ENCODE results near the gene DHRS2.

Gene DHRS2

GRCh38 chr14:23644195-23644918 lies 8.2 kb downstream of the DHRS2 start:
- no peaks in the 10 kb centered on the region for H3K79me2 ChIP-seq (ENCODE audit: low read length)
- H2AFZ ChIP-seq (ENCODE audit: low read depth, low read length): no peak overlapping the region
- no peaks in the 10 kb centered on the region for H3K4me1 ChIP-seq (ENCODE audit: low read length)
- no peaks in the 10 kb centered on the region for H3K9me3 ChIP-seq (ENCODE audit: insufficient read depth, low read length)
- no peaks in the 10 kb centered on the region for H4K20me1 ChIP-seq (ENCODE audit: insufficient read depth, low read length)
- H3K4me3 ChIP-seq (ENCODE audit: low read length): no peak overlapping the region
- H3K27me3 ChIP-seq (ENCODE audit: low read depth, low read length): no peaks in the 10 kb centered on the region; the same call in 1 of the 2 replicates
- H3K36me3 ChIP-seq (replicated peaks; ENCODE audit: low read depth, low read length): no peaks in the 10 kb centered on the region
- TF ChIP-seq CTCF (IDR thresholded peaks at IDR 0.05; ENCODE audit: low read depth, low read length) (no peak), EZH2phosphoT487 (IDR thresholded peaks at IDR 0.05; ENCODE audit: low read depth) (no peak)
- no peak overlapping the region for H3K27ac ChIP-seq (ENCODE audit: low read length)
- H3K9ac ChIP-seq (ENCODE audit: low read length): no peak overlapping the region
- no peak overlapping the region for H3K4me2 ChIP-seq (ENCODE audit: low read length)

GRCh38 chr14:23644919-23645336 lies 8.8 kb downstream of the DHRS2 start:
- Histone ChIP-seq H3K4me1 (ENCODE audit: low read length) (no peaks in the 10 kb centered on the region), H3K27ac (ENCODE audit: low read length) (no peak overlapping the region), H3K27me3 (ENCODE audit: low read depth, low read length) (no peaks in the 10 kb centered on the region; the same call in 1 of the 2 replicates), H3K4me3 (ENCODE audit: low read length) (no peak overlapping the region), H2AFZ (ENCODE audit: low read depth, low read length) (no peak overlapping the region), H3K9ac (ENCODE audit: low read length) (no peak overlapping the region), H4K20me1 (ENCODE audit: insufficient read depth, low read length) (no peaks in the 10 kb centered on the region), H3K9me3 (ENCODE audit: insufficient read depth, low read length) (no peaks in the 10 kb centered on the region), H3K4me2 (ENCODE audit: low read length) (no peak overlapping the region), H3K79me2 (ENCODE audit: low read length) (no peaks in the 10 kb centered on the region), H3K36me3 (replicated peaks; ENCODE audit: low read depth, low read length) (no peaks in the 10 kb centered on the region)
- TF ChIP-seq CTCF (IDR thresholded peaks at IDR 0.05; ENCODE audit: low read depth, low read length) (no peak), EZH2phosphoT487 (IDR thresholded peaks at IDR 0.05; ENCODE audit: low read depth) (no peak)

- Histone ChIP-seq H3K79me2 (ENCODE audit: low read length) (no peaks in the 10 kb centered on the region), H3K4me3 (ENCODE audit: low read length) (no peak overlapping the region), H3K27me3 (ENCODE audit: low read depth, low read length) (no peaks in the 10 kb centered on the region; the same call in 1 of the 2 replicates), H3K36me3 (replicated peaks; ENCODE audit: low read depth, low read length) (no peaks in the 10 kb centered on the region), H3K9ac (ENCODE audit: low read length) (no peak overlapping the region), H3K27ac (ENCODE audit: low read length) (no peak overlapping the region), H3K4me1 (ENCODE audit: low read length) (no peaks in the 10 kb centered on the region), H3K4me2 (ENCODE audit: low read length) (no peak overlapping the region), H3K9me3 (ENCODE audit: insufficient read depth, low read length) (no peaks in the 10 kb centered on the region), H2AFZ (ENCODE audit: low read depth, low read length) (no peak overlapping the region), H4K20me1 (ENCODE audit: insufficient read depth, low read length) (no peaks in the 10 kb centered on the region)
- TF ChIP-seq CTCF (IDR thresholded peaks at IDR 0.05; ENCODE audit: low read depth, low read length) (no peak), EZH2phosphoT487 (IDR thresholded peaks at IDR 0.05; ENCODE audit: low read depth) (no peak)
Measured at GRCh38 chr14:23645504-23645811, 9.3 kb downstream of the DHRS2 start.

- no peaks in the 10 kb centered on the region for H3K36me3 ChIP-seq (replicated peaks; ENCODE audit: low read depth, low read length)
- no peak overlapping the region for H3K4me2 ChIP-seq (ENCODE audit: low read length)
- no peak overlapping the region for H3K9ac ChIP-seq (ENCODE audit: low read length)
- H2AFZ ChIP-seq (ENCODE audit: low read depth, low read length): no peak overlapping the region
- no peaks in the 10 kb centered on the region for H3K4me1 ChIP-seq (ENCODE audit: low read length)
- H3K79me2 ChIP-seq (ENCODE audit: low read length): no peaks in the 10 kb centered on the region
- H4K20me1 ChIP-seq (ENCODE audit: insufficient read depth, low read length): no peaks in the 10 kb centered on the region
- no peaks in the 10 kb centered on the region for H3K9me3 ChIP-seq (ENCODE audit: insufficient read depth, low read length)
- no peak for TF ChIP-seq CTCF (IDR thresholded peaks at IDR 0.05; ENCODE audit: low read depth, low read length)
- no peak overlapping the region for H3K4me3 ChIP-seq (ENCODE audit: low read length)
- no peak overlapping the region for H3K27ac ChIP-seq (ENCODE audit: low read length)
- H3K27me3 ChIP-seq (ENCODE audit: low read depth, low read length): no peaks in the 10 kb centered on the region; the same call in 1 of the 2 replicates
Measured at GRCh38 chr14:23645812-23646647, 9.9 kb downstream of the DHRS2 start.

All from OCI-LY3 (cell line).